GM19023 (cell line): ENCODE measurements around the gene SART1.
"Not testable (repeated sequence)": the region's sequence is repeated elsewhere in the genome, so short reads cannot be mapped to it uniquely, and the experiment has no call there.

ENCODE experiments used
- ATAC-seq: cut with Tn5 transposase; IDR thresholded peaks from one replicate; pipeline ENCODE4 v1.9.1; 2021; ENCODE audit warnings: mild to moderate bottlenecking, moderate library complexity; ENCODE audit not compliant: unreplicated experiment

SART1 gene

DNA sequence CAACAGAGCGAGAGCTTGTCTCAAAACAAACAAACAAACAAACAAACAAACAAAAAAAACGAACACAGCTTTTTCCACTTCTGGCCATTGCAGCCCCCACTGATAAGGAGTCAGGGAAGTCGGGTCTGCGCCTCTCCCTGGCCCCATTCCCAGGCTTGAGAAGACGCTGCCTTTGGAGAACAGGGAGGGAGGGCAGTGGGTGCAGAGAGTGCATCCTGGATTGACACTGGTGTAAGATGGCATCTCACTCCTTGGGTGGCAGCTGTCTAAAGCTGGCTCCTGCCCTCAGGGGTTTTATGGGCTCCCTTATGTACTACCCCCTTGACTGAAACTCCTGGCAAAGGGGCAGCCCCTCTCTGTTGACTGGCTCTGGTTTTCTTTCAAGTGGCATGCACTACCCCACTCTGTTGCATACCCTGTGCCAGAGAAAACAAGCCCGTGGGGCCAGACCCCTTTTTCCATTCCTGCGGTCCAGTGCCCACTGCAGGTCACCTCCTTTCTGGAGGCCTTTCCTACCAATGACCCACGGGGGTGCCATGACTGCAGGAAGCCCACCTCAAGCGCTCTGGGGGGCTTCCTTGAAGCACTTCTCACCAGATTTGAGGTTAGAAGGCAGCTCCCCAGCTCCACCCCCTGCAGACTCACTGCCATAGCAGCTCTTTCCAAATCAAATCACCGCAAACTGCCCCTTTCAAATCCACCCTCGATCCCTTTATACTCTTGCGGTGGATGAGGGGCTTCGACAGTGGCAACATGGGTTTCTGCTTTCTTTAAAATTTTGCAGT is 29.6 kb upstream of the SART1 start:
- no peak for ATAC-seq

DNA sequence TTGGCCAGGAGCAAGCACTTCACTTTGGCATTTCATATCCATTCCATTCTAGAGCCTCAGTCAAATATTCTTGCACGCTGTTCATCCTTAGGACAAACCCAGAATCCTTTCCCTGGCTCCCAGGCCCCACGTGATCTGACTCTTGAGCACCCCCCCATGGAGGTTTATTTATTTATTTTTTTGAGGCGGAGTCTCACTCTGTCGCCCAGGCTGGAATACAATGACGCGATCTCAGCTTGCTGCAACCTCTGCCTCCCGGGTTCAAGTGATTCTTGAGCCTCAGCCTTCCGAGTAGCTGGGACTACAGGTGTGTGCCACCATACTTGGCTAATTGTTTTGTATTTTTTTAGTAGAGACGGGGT is 29.0 kb upstream of the SART1 start:
- no peak for ATAC-seq

DNA sequence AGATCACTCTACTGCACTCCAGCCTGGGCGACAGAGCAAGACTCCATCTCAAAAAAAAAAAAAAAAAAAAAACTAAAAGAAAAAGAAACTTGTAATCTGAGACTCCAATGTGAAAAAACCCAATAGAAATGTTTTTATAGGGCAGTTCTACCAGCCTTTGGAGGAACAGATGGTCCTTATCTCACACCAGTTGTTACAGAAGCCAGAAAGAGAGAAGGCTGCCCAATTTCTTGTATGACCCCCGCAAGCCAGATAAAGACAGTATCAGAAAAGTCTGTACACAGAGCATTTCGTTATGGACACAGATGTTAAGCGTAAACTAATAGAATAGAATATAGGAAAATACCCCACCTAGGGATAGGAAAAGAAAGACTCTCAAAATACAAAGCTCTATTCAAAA is 27.5 kb upstream of the SART1 start:
- ATAC-seq = no peak

DNA sequence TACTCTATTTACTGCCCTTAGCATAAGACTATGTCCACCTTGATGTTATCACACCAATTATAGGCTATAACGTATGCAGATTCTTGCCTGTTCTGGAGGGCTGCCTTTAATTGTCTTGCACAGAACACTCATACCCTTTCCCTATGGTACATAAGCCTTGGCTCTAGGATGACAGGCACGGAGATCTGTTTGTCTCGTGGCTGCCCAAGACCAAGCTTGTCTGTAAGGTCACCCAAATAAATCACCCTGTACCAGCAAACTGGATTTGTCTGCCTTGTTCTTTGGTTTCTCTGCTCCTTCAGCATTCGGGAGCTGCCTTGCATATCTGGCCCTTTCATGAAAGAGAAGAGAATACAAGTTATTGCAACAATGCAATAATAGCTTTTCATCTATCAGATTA is 23.8 kb upstream of the SART1 start:
- no peak for ATAC-seq

DNA sequence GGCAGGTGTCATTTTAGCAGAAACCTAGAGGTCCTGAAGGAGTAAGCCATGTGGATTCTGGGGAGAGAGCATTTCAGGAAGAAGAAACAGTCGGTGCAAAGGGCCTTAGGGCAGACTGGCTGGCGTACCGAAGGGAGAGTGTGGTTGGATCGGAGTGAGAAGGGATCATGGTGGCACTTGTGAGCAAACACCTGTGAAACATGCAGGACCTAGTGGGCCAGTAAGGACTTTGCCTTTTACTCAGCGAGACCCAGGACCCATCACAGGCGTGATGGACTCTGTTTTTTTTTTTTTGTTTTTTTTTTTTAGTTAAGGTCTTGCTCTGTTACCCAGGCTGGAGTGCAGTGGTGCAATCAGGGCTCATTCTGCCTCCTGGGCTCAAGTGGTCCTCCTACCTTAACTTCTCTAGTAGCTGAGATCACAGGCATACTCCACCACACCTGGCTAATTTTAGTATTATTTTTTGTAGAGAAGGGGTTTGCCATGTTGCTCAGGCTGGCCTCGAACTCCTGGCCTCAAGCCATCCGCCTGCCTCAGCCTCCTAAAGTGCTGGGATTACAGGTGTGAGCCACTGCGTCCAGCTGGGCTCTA is 19.7 kb upstream of the SART1 start:
- ATAC-seq = no peak

DNA sequence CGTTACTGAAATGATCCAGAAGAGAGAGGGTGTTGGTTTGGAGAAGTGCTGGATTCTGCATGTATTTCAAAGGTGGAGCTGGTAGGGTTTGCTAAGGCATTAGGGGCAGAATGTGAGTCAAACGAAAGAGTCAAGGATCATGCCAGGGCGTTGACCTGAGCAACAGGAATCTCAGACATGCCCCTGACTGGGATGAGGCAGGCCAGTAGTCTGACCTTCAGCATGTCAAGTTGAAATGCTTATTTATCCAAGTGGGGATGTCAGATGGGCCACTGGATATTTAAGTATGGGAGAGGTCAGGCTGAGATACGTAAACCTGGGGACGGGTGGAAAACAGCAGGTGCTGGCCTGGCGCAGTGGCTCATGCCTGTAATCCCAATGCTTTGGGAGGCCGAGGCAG is 19.0 kb upstream of the SART1 start:
- ATAC-seq = no peak

DNA sequence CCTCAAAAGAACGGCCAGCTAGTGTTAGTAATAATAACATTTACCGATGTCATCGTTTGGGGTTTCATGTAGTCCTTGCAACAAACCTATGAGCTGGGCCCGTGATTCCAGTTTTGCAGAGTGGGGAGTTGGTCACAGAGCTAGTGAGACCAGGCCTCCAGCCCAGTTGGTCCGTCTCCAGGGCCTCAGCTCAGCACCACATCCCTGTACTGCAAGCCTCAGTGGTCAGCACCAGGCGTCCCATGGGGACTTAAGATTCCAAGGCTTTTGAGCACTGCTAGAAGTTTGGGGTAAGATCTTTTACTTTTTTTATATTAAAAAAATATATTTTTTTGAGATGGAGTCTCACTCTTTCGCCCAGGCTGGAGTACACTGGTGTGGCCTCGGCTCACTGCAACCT is 17.3 kb upstream of the SART1 start:
- ATAC-seq = no peak

DNA sequence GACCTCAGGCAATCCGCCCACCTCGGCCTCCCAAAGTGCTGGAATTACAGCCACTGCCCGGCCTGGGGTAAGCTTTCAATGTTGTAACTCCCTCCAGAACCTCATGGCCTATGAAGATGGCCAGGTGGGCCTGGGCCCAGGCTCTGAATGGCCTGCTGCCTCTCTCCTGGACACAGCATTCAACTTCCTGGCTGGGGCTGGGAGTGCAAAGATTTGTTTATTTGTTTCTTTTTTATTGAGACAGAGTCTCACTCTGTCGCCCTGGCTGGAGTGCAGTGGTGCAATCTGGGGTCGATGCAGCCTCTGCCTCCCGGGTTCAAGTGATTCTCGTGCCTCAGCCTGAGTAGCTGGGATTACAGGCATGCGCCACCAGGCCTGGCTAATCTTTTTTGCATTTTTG is 16.8 kb upstream of the SART1 start:
- no peak for ATAC-seq

DNA sequence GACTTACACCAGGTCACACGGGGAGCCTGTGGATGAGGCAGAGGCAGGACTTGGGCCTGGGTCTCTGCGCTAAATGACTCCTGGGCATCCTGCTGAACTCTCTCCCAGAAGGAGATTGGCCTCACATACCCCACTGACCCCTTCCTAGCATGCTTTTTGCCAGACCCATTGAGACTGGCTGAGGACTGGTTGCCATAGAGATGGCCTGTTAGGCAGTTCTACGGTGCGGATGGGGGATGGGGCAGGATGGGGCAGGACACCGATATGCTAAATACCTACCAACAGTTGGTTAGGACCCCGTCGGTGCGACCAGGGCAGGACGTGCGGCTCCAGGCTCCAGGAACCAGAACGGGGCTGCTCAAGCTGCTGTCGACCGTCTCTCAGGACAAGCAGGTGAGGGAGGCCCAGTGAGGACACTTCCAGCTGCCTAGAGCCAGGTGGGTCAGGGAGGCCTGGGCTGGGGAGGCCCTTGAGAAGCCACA is 16.1 kb upstream of the SART1 start, which contains the start of gene TSGA10IP:
Gene TSGA10IP (plus strand): TSS at position 51 of the 482 bp plus-strand sequence. CDS start 196 bp downstream, at position 247.
- ATAC-seq = no peak

DNA sequence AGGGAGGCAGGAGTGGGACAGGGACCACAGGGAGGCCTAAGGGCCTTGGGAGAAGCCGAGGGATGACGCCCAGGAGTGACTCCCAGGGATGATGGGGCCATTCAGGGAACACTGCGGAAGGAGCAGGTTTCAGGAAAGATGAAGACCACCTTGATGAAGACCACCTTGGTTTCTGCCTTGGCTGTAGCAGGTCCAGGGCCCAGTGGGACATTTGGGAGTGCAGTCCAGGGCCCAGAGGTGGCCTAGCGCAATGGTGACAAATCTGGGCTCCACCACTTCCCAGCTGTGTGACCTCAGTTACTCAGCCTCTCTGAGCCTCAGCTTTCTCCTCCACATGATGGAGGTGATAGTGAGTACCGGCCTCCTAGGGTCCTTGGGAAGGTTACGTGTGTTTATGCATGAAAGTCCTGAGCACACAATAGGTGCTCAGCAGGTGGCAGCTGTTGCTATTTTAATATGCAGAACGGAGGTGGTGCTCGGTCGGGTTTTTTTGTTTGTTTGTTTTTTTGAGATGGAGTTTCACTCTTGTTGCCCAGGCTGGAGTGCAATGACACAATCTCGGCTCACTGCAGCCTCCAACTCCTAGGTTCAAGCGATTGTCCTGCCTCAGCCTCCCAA is 15.5 kb upstream of the SART1 start:
- no peak for ATAC-seq

DNA sequence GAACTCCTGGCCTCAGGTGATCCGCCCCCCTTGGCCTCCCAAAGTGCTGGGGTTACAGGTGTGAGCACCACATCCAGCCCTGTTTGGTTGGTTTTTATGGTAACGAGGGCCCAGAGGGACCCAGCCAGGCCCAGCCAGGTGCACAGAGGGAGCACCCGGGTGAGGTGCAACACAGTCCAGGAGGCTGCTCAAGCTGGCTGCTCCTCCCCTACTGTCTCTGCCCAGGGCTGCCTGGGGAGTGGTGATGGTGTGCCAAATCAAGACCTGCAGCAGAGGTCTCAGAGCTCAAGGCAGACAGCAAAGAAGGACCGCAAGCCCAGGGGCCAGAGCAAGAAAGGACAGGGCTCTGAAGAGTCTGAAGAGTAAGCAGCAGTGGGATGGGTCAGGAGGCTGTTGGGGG is 14.9 kb upstream of the SART1 start:
- ATAC-seq = no peak

DNA sequence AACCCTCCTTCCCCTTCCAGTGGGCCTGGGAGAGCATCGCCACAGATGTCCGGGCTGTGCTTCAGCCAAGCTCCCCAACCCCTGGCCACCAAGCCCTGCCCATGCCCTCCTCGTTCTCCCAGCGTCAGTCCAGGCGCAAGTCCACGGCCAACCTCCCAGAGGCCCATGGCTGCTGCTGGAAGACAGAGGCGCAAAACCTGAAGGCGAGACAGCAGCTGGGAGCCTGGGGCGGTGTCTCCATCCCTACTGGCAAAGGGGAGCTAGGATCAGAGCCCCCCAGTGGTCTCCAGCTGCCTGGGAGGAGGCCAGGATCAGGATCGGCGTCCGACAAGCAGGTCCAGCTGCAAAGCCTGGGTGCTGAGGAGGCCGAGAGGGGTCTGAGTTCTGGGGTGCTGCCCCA is 14.4 kb upstream of the SART1 start:
- ATAC-seq = no peak

DNA sequence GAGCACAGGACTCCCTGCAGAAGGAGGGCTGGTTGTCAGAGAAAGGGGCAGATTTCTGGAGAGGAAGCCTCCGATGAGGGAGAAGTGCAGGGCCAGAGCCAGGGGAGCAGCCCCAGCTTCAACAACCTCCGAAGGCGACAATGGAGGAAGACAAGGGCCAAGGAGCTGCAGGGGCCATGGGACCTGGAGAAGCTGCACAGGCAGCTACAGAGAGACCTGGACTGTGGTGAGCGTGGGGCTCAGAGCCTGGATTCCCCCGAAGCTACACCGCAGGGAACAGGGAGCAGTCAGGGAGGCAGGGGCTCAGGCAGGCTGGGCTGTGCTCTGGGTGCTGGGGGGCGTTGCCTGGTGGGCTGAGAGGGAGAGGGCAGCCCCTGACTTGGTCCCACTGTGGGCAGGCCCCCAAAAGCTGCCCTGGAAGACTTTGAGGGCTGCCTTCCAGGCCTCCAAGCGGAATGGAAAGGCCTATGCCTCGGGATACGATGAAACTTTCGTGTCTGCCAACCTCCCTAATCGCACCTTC is 13.9 kb upstream of the SART1 start:
- no peak for ATAC-seq

DNA sequence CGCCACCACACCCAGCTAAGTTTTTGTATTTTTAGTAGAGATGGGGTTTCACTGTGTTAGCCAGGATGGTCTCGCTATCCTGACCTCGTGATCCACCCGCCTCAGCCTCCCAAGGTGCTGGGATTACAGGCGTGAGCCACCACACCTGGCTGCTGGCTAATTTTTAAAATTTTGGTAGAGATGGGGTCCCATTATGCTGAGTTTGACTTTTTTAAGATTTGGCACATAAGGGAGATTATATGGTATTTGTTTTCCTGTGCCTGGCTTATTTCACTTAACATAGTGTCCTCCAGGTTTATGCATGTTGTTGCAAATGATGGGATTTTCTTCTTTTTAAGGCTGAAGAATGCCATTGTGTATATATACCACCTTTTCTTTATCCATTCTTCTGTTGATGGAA is 10.8 kb upstream of the SART1 start:
- not testable (repeated sequence) for ATAC-seq

DNA sequence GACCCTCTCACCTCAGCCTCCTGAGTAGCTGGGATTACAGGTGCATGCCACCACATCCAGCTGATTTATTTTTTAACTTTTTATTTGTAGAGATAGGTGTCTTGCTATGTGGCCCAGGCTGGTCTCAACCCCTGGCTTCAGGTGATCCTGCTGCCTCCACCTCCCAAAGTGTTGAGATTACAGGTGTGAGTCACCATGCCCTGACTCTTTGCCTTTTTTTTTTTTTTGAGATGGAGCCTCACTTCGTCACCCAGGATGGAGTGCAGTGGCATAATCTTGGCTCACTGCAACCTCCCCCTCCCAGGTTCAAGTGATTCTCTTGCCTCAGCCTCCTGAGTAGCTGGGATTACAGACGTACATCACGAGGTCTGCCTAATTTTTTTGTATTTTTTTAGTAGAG is 9.9 kb upstream of the SART1 start:
- ATAC-seq = not testable (repeated sequence)

DNA sequence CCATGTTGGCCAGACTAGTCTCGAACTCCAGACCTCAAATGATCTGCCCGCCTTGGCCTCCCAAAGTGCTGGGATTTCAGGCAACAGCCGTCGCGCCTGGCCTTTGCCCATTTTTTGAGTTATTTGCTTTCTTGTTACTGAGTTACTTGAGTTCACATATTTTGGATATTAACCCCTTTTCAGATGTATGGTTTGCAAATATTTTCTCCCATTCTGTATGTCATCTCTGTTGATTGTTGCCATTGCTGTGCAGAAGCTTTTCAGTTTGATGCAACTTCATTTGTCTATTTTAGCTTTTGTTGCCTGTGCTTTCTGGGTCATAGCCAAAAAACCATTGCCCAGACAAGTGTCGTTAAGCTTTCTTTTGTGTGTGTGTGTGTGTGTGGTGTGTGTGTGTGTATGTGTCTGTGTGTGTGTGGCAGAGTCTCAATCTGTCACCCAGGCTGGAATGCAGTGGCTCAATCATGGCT is 9.4 kb upstream of the SART1 start:
- no peak for ATAC-seq

DNA sequence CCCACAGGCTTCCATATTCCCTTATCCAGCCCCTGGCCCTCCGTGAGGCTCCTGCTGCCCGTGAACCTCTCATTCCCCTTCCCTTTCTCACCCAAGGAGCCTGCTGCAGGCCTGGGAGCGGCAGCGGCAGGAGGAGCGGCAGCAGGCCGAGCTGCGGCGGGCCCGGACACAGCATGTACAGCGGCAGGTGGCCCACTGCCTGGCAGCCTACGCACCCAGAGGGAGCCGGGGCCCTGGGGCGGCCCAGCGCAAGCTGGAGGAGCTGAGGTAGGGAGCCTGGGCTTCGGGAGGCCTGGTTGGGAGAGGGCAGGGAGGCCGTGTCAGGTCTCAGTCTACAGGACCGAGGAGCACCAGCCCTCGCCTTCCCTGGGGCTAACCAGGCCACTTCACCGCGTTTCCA is 8.1 kb upstream of the SART1 start:
- ATAC-seq = no peak

DNA sequence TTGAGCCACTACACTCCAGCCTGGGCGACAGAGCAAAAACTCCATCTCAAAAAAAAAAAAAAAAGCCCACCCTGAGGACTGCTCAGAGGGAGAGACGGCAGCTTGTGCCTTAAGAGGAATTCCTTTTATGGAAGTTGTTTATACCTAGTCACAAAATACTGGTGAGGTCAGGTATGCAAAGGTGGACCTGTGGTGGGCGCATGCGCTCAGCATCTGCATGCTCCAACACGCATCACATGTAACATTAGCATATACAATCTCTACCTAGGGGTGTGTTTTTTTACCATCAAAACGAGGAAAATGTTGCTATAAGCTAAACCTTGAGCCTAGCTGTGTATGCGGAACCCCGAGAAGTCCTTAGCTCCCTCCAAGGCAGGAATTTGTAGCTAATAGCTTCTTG is 6.8 kb upstream of the SART1 start:
- no peak for ATAC-seq

DNA sequence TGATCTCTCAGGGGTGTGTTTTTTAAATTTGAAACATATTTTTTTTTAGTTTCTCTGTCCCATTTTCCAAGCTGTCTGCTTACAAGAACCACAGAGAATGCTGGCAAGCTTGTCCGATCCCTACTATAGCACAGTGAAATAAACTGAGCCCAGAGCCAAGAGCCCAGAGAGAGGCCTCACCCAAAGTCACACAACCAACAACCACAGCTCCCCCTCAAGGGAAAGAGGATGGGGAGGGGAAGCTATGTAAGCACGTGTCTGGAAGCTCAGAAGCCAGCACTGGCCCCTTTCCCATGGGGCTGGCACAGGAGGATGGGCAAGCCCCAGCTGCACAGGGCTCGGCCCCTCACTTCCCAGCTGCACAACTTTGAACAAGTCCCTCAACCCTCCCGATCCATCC is 3.2 kb upstream of the SART1 start:
- no peak for ATAC-seq

DNA sequence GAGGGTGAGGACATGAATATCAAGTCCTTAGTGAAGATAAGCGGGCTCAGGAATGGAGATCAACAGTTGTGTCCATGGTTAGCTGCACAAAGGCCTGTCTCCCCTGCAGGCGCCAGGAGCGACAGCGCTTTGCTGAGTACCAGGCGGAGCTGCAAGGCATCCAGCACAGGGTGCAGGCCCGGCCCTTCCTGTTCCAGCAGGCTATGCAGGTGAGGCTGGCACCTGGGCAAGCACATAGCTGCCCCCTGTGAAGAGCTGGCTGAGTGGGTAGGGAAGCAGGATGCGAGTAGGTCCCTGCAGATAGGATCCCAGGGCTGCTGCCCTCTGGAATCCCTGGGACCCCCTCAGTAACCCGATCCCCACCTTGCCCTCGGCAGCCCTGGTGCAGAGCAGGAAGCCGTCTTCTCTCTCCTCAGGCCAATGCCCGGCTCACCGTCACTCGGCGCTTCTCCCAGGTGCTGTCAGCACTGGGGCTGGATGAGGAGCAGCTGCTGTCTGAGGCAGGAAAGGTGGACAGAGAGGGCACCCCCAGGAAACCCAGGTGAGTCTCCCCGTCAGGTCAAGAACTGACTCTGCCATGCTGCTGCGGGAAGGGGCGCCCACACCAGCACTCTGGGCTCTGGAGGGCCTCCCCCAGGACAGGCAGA is 2.6 kb upstream of the SART1 start:
- ATAC-seq = no peak

DNA sequence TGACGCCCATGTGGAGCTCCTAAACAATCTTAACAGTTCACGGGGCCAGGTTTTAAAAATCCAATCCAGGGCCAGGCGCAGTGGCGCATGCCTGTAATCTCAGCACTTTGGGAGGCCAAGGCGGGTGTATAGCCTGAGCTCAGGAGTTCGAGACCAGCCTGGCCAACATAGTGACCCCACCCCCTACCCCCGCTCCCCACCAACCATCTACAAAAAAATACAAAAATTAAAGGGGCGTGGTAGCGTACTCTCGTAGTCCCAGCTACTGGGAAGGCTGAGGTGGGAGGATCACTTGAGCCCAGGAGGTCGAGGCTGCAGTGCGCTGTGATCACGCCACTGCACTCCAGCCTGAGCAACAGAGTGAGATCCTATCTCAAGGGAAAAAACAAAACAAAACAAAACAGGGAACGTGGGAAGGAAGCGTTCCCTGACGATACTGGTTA is 689 bp upstream of the SART1 start:
- ATAC-seq = no peak
